SH-SY5Y (cell line): ENCODE measurements around the gene FAM78A.

Experiments
- GATA2 ChIP-seq: IDR thresholded peaks from 2 replicates; pipeline ENCODE4 v1.6.1; 2011; ENCODE audit warnings: mild to moderate bottlenecking, low read depth, low read length
- GATA3 ChIP-seq: IDR thresholded peaks from 2 replicates; pipeline ENCODE4 v1.6.1; 2011; ENCODE audit warnings: low read depth, mild to moderate bottlenecking, low read length, moderate library complexity

GRCh38 chr9:131306397-131307004 lies 30.2 kb upstream of the FAM78A start:
- TF ChIP-seq GATA2 (no peak), GATA3 (no peak)
